SK-N-SH (cell line): ENCODE results near the gene PARP9. TPM values are rescaled to one million over a fixed set of nuclear protein-coding genes. Genes with fewer than 3 reads are reported as not detected.

ENCODE experiments used
- CTCF ChIA-PET: fragments of 300-600, 350-600 bp; formaldehyde crosslinking; extraction: SDS; loops from one replicate; lab custom pipeline; 2021; lab: Yijun Ruan, JAX
- POLR2A ChIA-PET: fragments of 350-600 bp; sonication (Branson Sonifier 250); formaldehyde crosslinking; extraction: SDS; loops from one replicate; lab custom pipeline; 2020; ENCODE audit warnings: antibody characterized with exemption, inconsistent platforms; lab: Yijun Ruan, JAX
- DNase-seq: peaks from one replicate; pipeline ENCODE4 v3.0.0; 2012
- H2AFZ ChIP-seq: fragments of 200-600 bp; sonication (generic); 2 replicates; pipeline ENCODE4 v1.8.1; 2016; ENCODE audit warnings: antibody characterized with exemption, mild to moderate bottlenecking, low read depth
- H3F3A ChIP-seq: fragments of 200-600 bp; sonication (generic); replicated peaks from 2 replicates; pipeline ENCODE3; 2016; ENCODE audit warnings: antibody characterized with exemption, mild to moderate bottlenecking; ENCODE audit not compliant: insufficient read depth
- H3K27ac ChIP-seq, 2 experiments: fragments of 200-500 bp in 1 of 2; fragments of 200-600 bp in 1 of 2; sonication (Bioruptor generic) in 1 of 2; sonication (generic), shearing (Covaris generic) in 1 of 2; 2 replicates each; pipeline versions ENCODE4 v1.5.1 to v1.6.1; 2014 to 2016; ENCODE audit warnings: low read depth in 2 of 2, inconsistent platforms in 1 of 2, low read length in 1 of 2, mild to moderate bottlenecking in 1 of 2, mixed read lengths in 1 of 2
- H3K27me3 ChIP-seq: fragments of 200-600 bp; sonication (generic), shearing (Covaris generic); 2 replicates; pipeline ENCODE4 v1.6.1; 2016; ENCODE audit warnings: mixed run types; ENCODE audit not compliant: insufficient read depth
- H3K36me3 ChIP-seq, 2 experiments: fragments of 200-500 bp in 1 of 2; fragments of 200-600 bp in 1 of 2; sonication (Bioruptor generic) in 1 of 2; sonication (generic) in 1 of 2; replicated peaks in 1 of 2; 2 replicates each; pipeline versions ENCODE3 to v1.5.1; 2014 to 2016; ENCODE audit warnings: low read length in 1 of 2, mild to moderate bottlenecking in 1 of 2; ENCODE audit not compliant: insufficient read depth in 2 of 2, control insufficient read depth in 1 of 2
- H3K4me1 ChIP-seq, 2 experiments: fragments of 200-500 bp in 1 of 2; fragments of 200-600 bp in 1 of 2; sonication (Bioruptor generic) in 1 of 2; sonication (generic), shearing (Covaris generic) in 1 of 2; 2 replicates each; pipeline versions ENCODE4 v1.5.1 to v1.6.1; 2014 to 2016; ENCODE audit warnings: low read depth in 1 of 2, low read length in 1 of 2, mixed run types in 1 of 2; ENCODE audit not compliant: insufficient read depth in 2 of 2, control insufficient read depth in 1 of 2
- H3K4me2 ChIP-seq: fragments of 200-600 bp; sonication (generic), shearing (Covaris generic); 2 replicates; pipeline ENCODE4 v1.6.1; 2017; ENCODE audit warnings: mixed run types
- H3K4me3 ChIP-seq, 2 experiments: fragments of 200-500 bp in 1 of 2; fragments of 200-600 bp in 1 of 2; sonication (Bioruptor generic) in 1 of 2; sonication (generic), shearing (Covaris generic) in 1 of 2; 2 replicates each; pipeline versions ENCODE4 v1.5.1 to v1.8.1; 2014 to 2016; ENCODE audit warnings: low read depth in 2 of 2, inconsistent platforms in 1 of 2, low read length in 1 of 2, mild to moderate bottlenecking in 1 of 2, mixed read lengths in 1 of 2, moderate library complexity in 1 of 2
- H3K79me2 ChIP-seq: fragments of 200-600 bp; sonication (generic); 2 replicates; pipeline ENCODE4 v1.8.1; 2017; ENCODE audit warnings: mild to moderate bottlenecking; ENCODE audit not compliant: insufficient read depth
- H3K9ac ChIP-seq: fragments of 200-600 bp; sonication (generic); 2 replicates; pipeline ENCODE4 v1.6.1; 2017; ENCODE audit warnings: mixed run types
- H3K9me2 ChIP-seq: fragments of 200-600 bp; sonication (generic); 2 replicates; pipeline ENCODE4 v1.6.1; 2017; ENCODE audit warnings: mixed run types
- H3K9me3 ChIP-seq: fragments of 200-600 bp; sonication (generic); 2 replicates; pipeline ENCODE4 v1.6.1; 2017; ENCODE audit warnings: mixed run types, mild to moderate bottlenecking, moderate library complexity
- H4K20me1 ChIP-seq: fragments of 200-600 bp; sonication (generic); 2 replicates; pipeline ENCODE4 v1.6.1; 2017; ENCODE audit warnings: mild to moderate bottlenecking, mixed run types; ENCODE audit not compliant: insufficient read depth
- ELF1 ChIP-seq: IDR thresholded peaks from 2 replicates; pipeline ENCODE4 v1.4.0; 2012
- EP300 ChIP-seq, 2 experiments: IDR thresholded peaks; 2 replicates each; pipeline versions ENCODE4 v1.4.0 to v1.6.1; 2012; ENCODE audit warnings: borderline replicate concordance in 1 of 2, low read depth in 1 of 2, low read length in 1 of 2
- FOSL2 ChIP-seq: IDR thresholded peaks from 2 replicates; pipeline ENCODE4 v1.4.0; 2012; ENCODE audit warnings: low read depth, mild to moderate bottlenecking, moderate library complexity, borderline replicate concordance
- FOXJ3 ChIP-seq: sonication (generic); formaldehyde crosslinking; IDR thresholded peaks from 2 replicates; pipeline ENCODE4 v1.5.1; 2020; ENCODE audit warnings: mild to moderate bottlenecking, missing genetic modification reagents
- GABPA ChIP-seq: IDR thresholded peaks from 2 replicates; pipeline ENCODE4 v1.4.0; 2012; ENCODE audit warnings: low read depth, mild to moderate bottlenecking
- JUND ChIP-seq: IDR thresholded peaks from 2 replicates; pipeline ENCODE4 v1.4.0; 2012
- MAX ChIP-seq: IDR thresholded peaks from 2 replicates; pipeline ENCODE4 v1.4.0; 2012; ENCODE audit warnings: low read depth
- POLR2AphosphoS5 ChIP-seq: IDR thresholded peaks from 2 replicates; pipeline ENCODE4 v1.6.1; 2012; ENCODE audit warnings: low read depth, low read length
- RAD21 ChIP-seq: IDR thresholded peaks from 2 replicates; pipeline ENCODE4 v1.6.1; 2012; ENCODE audit warnings: mild to moderate bottlenecking, low read length
- RCOR1 ChIP-seq: fragments of 150-350 bp; IDR thresholded peaks from 2 replicates; pipeline ENCODE4 v1.6.1; 2017; ENCODE audit warnings: antibody characterized with exemption, low read length
- REST ChIP-seq: IDR thresholded peaks from 2 replicates; pipeline ENCODE4 v1.6.1; 2012; ENCODE audit warnings: mild to moderate bottlenecking, low read depth, low read length, moderate library complexity
- RXRA ChIP-seq: IDR thresholded peaks from 2 replicates; pipeline ENCODE4 v1.4.0; 2012; ENCODE audit warnings: low read depth, mild to moderate bottlenecking, borderline replicate concordance
- SMC3 ChIP-seq: IDR thresholded peaks from 2 replicates; pipeline ENCODE4 v1.6.1; 2012; ENCODE audit warnings: low read depth, low read length, improper control_type of control experiment
- TCF12 ChIP-seq: IDR thresholded peaks from 2 replicates; pipeline ENCODE4 v1.4.0; 2012
- TEAD4 ChIP-seq: IDR thresholded peaks from 2 replicates; pipeline ENCODE4 v1.4.0; 2012; ENCODE audit warnings: mild to moderate bottlenecking, borderline replicate concordance; ENCODE audit not compliant: insufficient read depth
- USF2 ChIP-seq: fragments of 150-350 bp; IDR thresholded peaks from 2 replicates; pipeline ENCODE4 v1.6.1; 2017; ENCODE audit warnings: antibody characterized with exemption, low read length, low read depth, borderline replicate concordance
- ZBTB33 ChIP-seq: IDR thresholded peaks from 2 replicates; pipeline ENCODE4 v1.4.0; 2012; ENCODE audit warnings: low read depth, borderline replicate concordance
- WGBS: methylation state at CpG from one replicate; pipeline ENCODE4 v1.1.6; 2017; ENCODE audit warnings: low lambda C conversion rate; 5-methylcytosine and 5-hydroxymethylcytosine counted together
- polyA plus RNA-seq, 3 experiments: library from polyadenylated mRNA; depleted of rRNA; stranded (reverse); fragments of >200 nt; gene quantifications; 2 replicates each; pipeline ENCODE4 v1.2.3, GENCODE V29; 2012

PARP9 gene
- polyA plus RNA-seq, 1 of the 3 experiments (the other 2 are of a cell fraction) = 13.5 TPM

- no peaks in the 10 kb centered on the region for H3K9me2 ChIP-seq
- WGBS = 98% methylated on average over 2 of the region's 2 CpGs
- H3K9ac ChIP-seq = no peak overlapping the region
- H3K79me2 ChIP-seq = peaks cover 100% of the 10 kb centered on the region
- H4K20me1 ChIP-seq = peaks cover 100% of the 10 kb centered on the region
- no peak overlapping the region for H2AFZ ChIP-seq
- CTCF ChIA-PET = interaction anchor here (1.1 kb wide), 1 partner anchor 49 kb away, joined by 3 read pairs; no protein-coding TSS in a partner anchor
- H3K27ac ChIP-seq = no peak overlapping the region
- TF ChIP-seq RXRA (no peak), FOXJ3 (CRISPR knock-in tag) (no peak), ELF1 (no peak), USF2 (no peak), GABPA (no peak), TEAD4 (no peak), FOSL2 (no peak), RAD21 (no peak), TCF12 (no peak)
- POLR2A ChIA-PET = no interaction called here
- H3K4me2 ChIP-seq = no peak overlapping the region
- H3K36me3 ChIP-seq = peaks cover 3 to 16% of the 10 kb centered on the region in 2 experiments
- no peak for DNase-seq
- H3K9me3 ChIP-seq = no peaks in the 10 kb centered on the region
- H3K27me3 ChIP-seq = no peaks in the 10 kb centered on the region
- no peaks in the 10 kb centered on the region for H3F3A ChIP-seq
- no peak overlapping the region for H3K4me3 ChIP-seq
- peaks cover 0 to 20% of the 10 kb centered on the region in 2 experiments; a peak in 3 of 4 replicates for H3K4me1 ChIP-seq
These were observed 55.8 kb downstream of the PARP9 start for GRCh38 chr3:122508135-122508914.

GRCh38 chr3:122506450-122506849 is 57.6 kb downstream of the PARP9 start:
- ChIA-PET CTCF (no interaction called here), POLR2A (interaction anchor here (1.1 kb wide), 1 partner anchor 8 kb away, joined by 3 read pairs; the partner anchor contains the start of gene KPNA1)
- H3K4me3 ChIP-seq = no peak overlapping the region
- no peak overlapping the region for H2AFZ ChIP-seq
- H3K27ac ChIP-seq = no peak overlapping the region
- 89% methylated on average over 1 of the region's 1 CpG for WGBS
- H3K9me3 ChIP-seq = no peaks in the 10 kb centered on the region
- H3K9me2 ChIP-seq = no peaks in the 10 kb centered on the region
- peaks cover 0 to 11% of the 10 kb centered on the region in 2 experiments for H3K36me3 ChIP-seq
- H3K27me3 ChIP-seq = no peaks in the 10 kb centered on the region
- peaks cover 0 to 6% of the 10 kb centered on the region in 2 experiments; a peak in 2 of 4 replicates for H3K4me1 ChIP-seq
- no peak overlapping the region for H3K4me2 ChIP-seq
- peaks cover 98% of the 10 kb centered on the region for H4K20me1 ChIP-seq
- no peaks in the 10 kb centered on the region for H3F3A ChIP-seq
- DNase-seq = no peak
- peaks cover 100% of the 10 kb centered on the region for H3K79me2 ChIP-seq
- no peak overlapping the region for H3K9ac ChIP-seq
- TF ChIP-seq ZBTB33 (no peak), RAD21 (no peak), SMC3 (no peak), MAX (no peak), USF2 (no peak), EP300 (IDR thresholded peaks at IDR 0.05; ENCODE audit: borderline replicate concordance in 1 of 2, low read depth in 1 of 2, low read length in 1 of 2) (no peak), JUND (no peak), TEAD4 (no peak), ELF1 (no peak), RCOR1 (no peak), GABPA (no peak), REST (no peak), POLR2AphosphoS5 (no peak)
